ENCODE results near the gene SGMS1. TPM values are rescaled to one million over a fixed set of nuclear protein-coding genes. Genes with fewer than 3 reads are reported as not detected.
A peak's percentile ranks its signal among the peaks of the same experiment; 100 is the strongest.

SGMS1 gene
- total and polyA plus RNA-seq, 11 donors = 6.9 to 40.6 (median 19.6) TPM

DNA sequence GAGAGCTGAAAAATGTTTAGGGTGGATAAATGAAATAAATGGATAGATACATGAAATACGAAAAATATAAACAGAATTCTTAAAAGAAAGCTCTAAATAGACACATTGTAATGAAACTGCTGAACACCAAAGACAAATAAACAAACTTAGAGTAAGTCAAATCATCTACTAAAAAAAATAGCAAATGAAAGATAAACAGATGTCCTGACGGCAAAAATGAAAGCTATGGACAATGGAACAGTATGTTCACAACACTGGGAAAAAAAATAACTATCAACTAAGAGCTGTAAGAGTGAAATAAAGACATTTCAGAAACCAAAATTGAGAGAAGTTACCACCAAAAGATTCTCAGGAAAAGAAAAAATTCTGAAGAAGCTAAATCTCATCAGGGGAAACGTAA lies 106.1 kb downstream of the SGMS1 start:
- Histone ChIP-seq H3K27ac (peak overlapping the region in 3 of 12 donors; percentile 1 to 14 (median 4)), H3K27me3 (no peaks in the 10 kb centered on the region), H3K4me1 (peaks cover 0 to 17% (median 6%) of the 10 kb centered on the region in 12 donors), H3K4me3 (no peak overlapping the region), H3K36me3 (peaks cover 0 to 9% (median 6%) of the 10 kb centered on the region in 9 donors), H3K9me3 (no peaks in the 10 kb centered on the region)
- 73 to 82% (median 76%) methylated on average over 3 of the region's 3 CpGs for WGBS, 4 donors
- DNase-seq = no peak
- no peak for TF ChIP-seq POLR2A (IDR thresholded peaks at IDR 0.05)
- TF ChIP-seq CTCF (IDR thresholded peaks at IDR 0.05) = no peak
- ATAC-seq = no peak
- intact Hi-C loops (cut with DNase I) = no loop called here

DNA sequence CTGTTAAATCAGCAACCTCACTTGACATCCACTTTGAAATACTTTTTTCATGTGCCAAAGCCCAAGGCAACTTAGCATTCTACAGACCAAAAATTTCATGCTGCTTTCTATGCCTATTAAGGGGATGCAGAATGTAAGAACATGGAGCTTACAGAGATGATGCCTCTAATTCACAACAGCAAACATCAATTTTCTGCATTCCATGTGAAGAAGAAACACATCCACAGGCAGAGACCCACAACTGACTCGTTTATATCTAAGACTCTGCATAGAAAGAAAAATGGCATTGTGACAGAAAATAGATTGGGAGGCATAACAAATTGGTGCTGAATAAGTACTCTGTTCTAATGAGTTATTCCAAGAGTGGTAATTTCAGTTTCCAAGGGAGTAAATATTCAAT lies 107.6 kb downstream of the SGMS1 start:
- Histone ChIP-seq H3K27me3 (no peaks in the 10 kb centered on the region), H3K36me3 (peaks cover 0 to 9% (median 6%) of the 10 kb centered on the region in 9 donors), H3K4me3 (no peak overlapping the region), H3K27ac (no peak overlapping the region), H3K9me3 (no peaks in the 10 kb centered on the region), H3K4me1 (peaks cover 0 to 30% (median 17%) of the 10 kb centered on the region in 12 donors)
- WGBS, 4 donors = 43 to 68% (median 59%) methylated on average over 1 of the region's 1 CpG
- intact Hi-C loops (cut with DNase I) = no loop called here
- DNase-seq = no peak
- TF ChIP-seq CTCF (IDR thresholded peaks at IDR 0.05) (no peak), POLR2A (IDR thresholded peaks at IDR 0.05) (no peak)
- ATAC-seq = no peak

- 91 to 99% (median 97%) methylated on average over 2 of the region's 2 CpGs for WGBS, 4 donors
- DNase-seq (no peak), ATAC-seq (peak in 1 of 4 donors; percentile 28)
- Histone ChIP-seq H3K4me3 (no peak overlapping the region), H3K27me3 (no peaks in the 10 kb centered on the region), H3K9me3 (no peaks in the 10 kb centered on the region), H3K27ac (no peak overlapping the region), H3K36me3 (peaks cover 0 to 9% (median 6%) of the 10 kb centered on the region in 9 donors), H3K4me1 (peaks cover 0 to 32% (median 17%) of the 10 kb centered on the region in 12 donors)
- TF ChIP-seq CTCF (IDR thresholded peaks at IDR 0.05) = no peak
- TF ChIP-seq POLR2A (IDR thresholded peaks at IDR 0.05) = no peak
- intact Hi-C loops (cut with DNase I) = no loop called here
Observed at GRCh38 chr10:50515420-50515819, 108.3 kb downstream of the SGMS1 start.

GRCh38 chr10:50514995-50515394 lies 108.8 kb downstream of the SGMS1 start:
- WGBS, 4 donors = 57 to 64% (median 60%) methylated on average over 2 of the region's 2 CpGs
- H3K4me1 ChIP-seq = peaks cover 0 to 34% (median 17%) of the 10 kb centered on the region in 12 donors
- TF ChIP-seq CTCF (IDR thresholded peaks at IDR 0.05) (no peak), POLR2A (IDR thresholded peaks at IDR 0.05) (no peak)
- no peak overlapping the region for H3K4me3 ChIP-seq
- H3K27me3 ChIP-seq = no peaks in the 10 kb centered on the region
- intact Hi-C loops (cut with DNase I) = loop anchor here in 1 of 10 donors (5.0 kb wide), 1 partner anchor 107 kb away; the partner anchor contains the start of gene SGMS1
- H3K36me3 ChIP-seq = peaks cover 0 to 9% (median 6%) of the 10 kb centered on the region in 9 donors
- no peaks in the 10 kb centered on the region for H3K9me3 ChIP-seq
- ATAC-seq (peak in 2 of 4 donors; percentile 57 to 62), DNase-seq (no peak)
- no peak overlapping the region for H3K27ac ChIP-seq

Data from heart left ventricle (tissue), 16 donors.